ENCODE results near the gene TSKS.
A peak's percentile ranks its signal among the peaks of the same experiment; 100 is the strongest.
"Not testable (repeated sequence)": the region's sequence is repeated elsewhere in the genome, so short reads cannot be mapped to it uniquely, and the experiment has no call there.

The TSKS gene

DNA sequence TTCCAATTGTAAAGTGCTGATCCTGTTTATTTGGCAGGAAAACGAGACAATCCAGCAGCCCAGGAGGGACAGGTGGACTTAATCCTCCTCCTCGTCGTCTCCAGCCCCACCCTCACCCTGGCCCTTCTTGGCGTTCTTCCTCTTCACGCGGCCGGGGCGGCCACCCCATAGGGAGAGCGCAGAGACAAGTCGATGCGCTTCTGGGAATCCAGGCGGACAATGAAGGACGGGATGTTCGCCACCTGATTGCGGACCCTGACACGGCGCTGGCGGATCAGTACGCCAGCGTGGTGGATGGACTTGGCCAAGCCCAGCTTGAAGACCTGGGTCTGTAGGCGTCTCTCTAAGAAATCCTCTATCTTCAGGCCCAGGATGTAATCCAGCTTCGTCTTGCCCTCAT is 43.7 kb downstream of the TSKS start:
- H2AFZ ChIP-seq (ENCODE audit: low read length); H2BK120ac ChIP-seq (ENCODE audit: low read depth, low read length); H3K27me3 ChIP-seq (ENCODE audit: control insufficient read depth in 3 of 3, insufficient read depth in 3 of 3, low read depth in 1 of 3, low read length in 3 of 3); H3K27ac ChIP-seq (replicated peaks; ENCODE audit: low read length); H4K91ac ChIP-seq (ENCODE audit: low read depth, low read length, poor library complexity); H3K9ac ChIP-seq (ENCODE audit: low read depth, low read length, poor library complexity); H3K79me1 ChIP-seq (ENCODE audit: low read depth, low read length); DNase-seq (ENCODE audit: low spot score); H3K4me3 ChIP-seq (ENCODE audit: low read length in 2 of 2); H3K14ac ChIP-seq (ENCODE audit: low read length); H4K8ac ChIP-seq (ENCODE audit: low read depth, low read length); H3K4ac ChIP-seq (ENCODE audit: low read length); H2BK5ac ChIP-seq (ENCODE audit: low read length); H2AK5ac ChIP-seq (ENCODE audit: low read depth, low read length); H3K4me2 ChIP-seq (ENCODE audit: insufficient read depth, low read length, poor library complexity, severe bottlenecking); H3K23ac ChIP-seq (ENCODE audit: low read depth, low read length, poor library complexity); H3K4me1 ChIP-seq (ENCODE audit: control insufficient read depth in 2 of 2, insufficient read depth in 1 of 2, low read depth in 1 of 2, low read length in 2 of 2); H3K9me3 ChIP-seq (replicated peaks in 1 of 2; ENCODE audit: control insufficient read depth in 2 of 2, insufficient read depth in 1 of 2, low read depth in 1 of 2, low read length in 2 of 2); H2BK15ac ChIP-seq (ENCODE audit: low read length); H3K36me3 ChIP-seq (replicated peaks in 1 of 2; ENCODE audit: control insufficient read depth in 2 of 2, insufficient read depth in 2 of 2, low read length in 2 of 2); H2BK12ac ChIP-seq (ENCODE audit: low read length): not testable (repeated sequence)
- peak overlapping the region; percentile 11 for H3K18ac ChIP-seq (ENCODE audit: low read length)
- WGBS, 2 donors (ENCODE audit: extremely low coverage in 2 of 2, insufficient read length in 2 of 2, insufficient replicate concordance in 1 of 2): no CpG with 5 or more reads among the region's 22 CpGs

GRCh38 chr19:49718991-49719390 is 44.1 kb downstream of the TSKS start:
- no peak overlapping the region for H3K4me2 ChIP-seq (ENCODE audit: insufficient read depth, low read length, poor library complexity, severe bottlenecking)
- no peak overlapping the region for H3K14ac ChIP-seq (ENCODE audit: low read length)
- H3K4me3 ChIP-seq (ENCODE audit: low read length in 2 of 2): no peak overlapping the region
- no peak overlapping the region for H2BK15ac ChIP-seq (ENCODE audit: low read length)
- H2BK5ac ChIP-seq (ENCODE audit: low read length): no peak overlapping the region
- no CpG with 5 or more reads among the region's 6 CpGs for WGBS, 2 donors (ENCODE audit: extremely low coverage in 2 of 2, insufficient read length in 2 of 2, insufficient replicate concordance in 1 of 2)
- no peak overlapping the region for H3K9ac ChIP-seq (ENCODE audit: low read depth, low read length, poor library complexity)
- H3K36me3 ChIP-seq (replicated peaks in 1 of 2; ENCODE audit: control insufficient read depth in 2 of 2, insufficient read depth in 2 of 2, low read length in 2 of 2): peaks cover 0 to 3% of the 10 kb centered on the region in 2 donors
- DNase-seq (ENCODE audit: low spot score): no peak
- no peak overlapping the region for H2AK5ac ChIP-seq (ENCODE audit: low read depth, low read length)
- H2BK120ac ChIP-seq (ENCODE audit: low read depth, low read length): no peak overlapping the region
- H3K27ac ChIP-seq (replicated peaks; ENCODE audit: low read length): no peak overlapping the region
- H2AFZ ChIP-seq (ENCODE audit: low read length): peak overlapping the region; percentile 53
- no peaks in the 10 kb centered on the region for H3K79me1 ChIP-seq (ENCODE audit: low read depth, low read length)
- no peaks in the 10 kb centered on the region for H3K4me1 ChIP-seq (ENCODE audit: control insufficient read depth in 2 of 2, insufficient read depth in 1 of 2, low read depth in 1 of 2, low read length in 2 of 2)
- no peak overlapping the region for H4K8ac ChIP-seq (ENCODE audit: low read depth, low read length)
- no peaks in the 10 kb centered on the region for H3K27me3 ChIP-seq (ENCODE audit: control insufficient read depth in 3 of 3, insufficient read depth in 3 of 3, low read depth in 1 of 3, low read length in 3 of 3)
- H3K4ac ChIP-seq (ENCODE audit: low read length): no peak overlapping the region
- no peak overlapping the region for H3K23ac ChIP-seq (ENCODE audit: low read depth, low read length, poor library complexity)
- no peak overlapping the region for H2BK12ac ChIP-seq (ENCODE audit: low read length)
- no peak overlapping the region for H4K91ac ChIP-seq (ENCODE audit: low read depth, low read length, poor library complexity)
- H3K9me3 ChIP-seq (replicated peaks in 1 of 2; ENCODE audit: control insufficient read depth in 2 of 2, insufficient read depth in 1 of 2, low read depth in 1 of 2, low read length in 2 of 2): peaks cover 0 to 2% of the 10 kb centered on the region in 2 donors
- H3K18ac ChIP-seq (ENCODE audit: low read length): no peak overlapping the region

GRCh38 chr19:49718511-49718910 is 44.6 kb downstream of the TSKS start:
- H3K4me3 ChIP-seq (ENCODE audit: low read length in 2 of 2): no peak overlapping the region
- H3K4me2 ChIP-seq (ENCODE audit: insufficient read depth, low read length, poor library complexity, severe bottlenecking): no peak overlapping the region
- no peak overlapping the region for H2BK120ac ChIP-seq (ENCODE audit: low read depth, low read length)
- no peaks in the 10 kb centered on the region for H3K79me1 ChIP-seq (ENCODE audit: low read depth, low read length)
- no peak overlapping the region for H3K9ac ChIP-seq (ENCODE audit: low read depth, low read length, poor library complexity)
- H3K27ac ChIP-seq (replicated peaks; ENCODE audit: low read length): no peak overlapping the region
- H3K4ac ChIP-seq (ENCODE audit: low read length): no peak overlapping the region
- no peak overlapping the region for H2BK15ac ChIP-seq (ENCODE audit: low read length)
- no peaks in the 10 kb centered on the region for H3K27me3 ChIP-seq (ENCODE audit: control insufficient read depth in 3 of 3, insufficient read depth in 3 of 3, low read depth in 1 of 3, low read length in 3 of 3)
- H3K4me1 ChIP-seq (ENCODE audit: control insufficient read depth in 2 of 2, insufficient read depth in 1 of 2, low read depth in 1 of 2, low read length in 2 of 2): no peaks in the 10 kb centered on the region
- H3K23ac ChIP-seq (ENCODE audit: low read depth, low read length, poor library complexity): no peak overlapping the region
- no peak overlapping the region for H3K18ac ChIP-seq (ENCODE audit: low read length)
- H2AFZ ChIP-seq (ENCODE audit: low read length): peak overlapping the region; percentile 53
- H2BK5ac ChIP-seq (ENCODE audit: low read length): no peak overlapping the region
- H4K8ac ChIP-seq (ENCODE audit: low read depth, low read length): no peak overlapping the region
- H3K36me3 ChIP-seq (replicated peaks in 1 of 2; ENCODE audit: control insufficient read depth in 2 of 2, insufficient read depth in 2 of 2, low read length in 2 of 2): peaks cover 3 to 6% of the 10 kb centered on the region in 2 donors
- no peak overlapping the region for H4K91ac ChIP-seq (ENCODE audit: low read depth, low read length, poor library complexity)
- no peak for DNase-seq (ENCODE audit: low spot score)
- H3K9me3 ChIP-seq (replicated peaks in 1 of 2; ENCODE audit: control insufficient read depth in 2 of 2, insufficient read depth in 1 of 2, low read depth in 1 of 2, low read length in 2 of 2): peaks cover 0 to 4% of the 10 kb centered on the region in 2 donors
- H2AK5ac ChIP-seq (ENCODE audit: low read depth, low read length): no peak overlapping the region
- no peak overlapping the region for H3K14ac ChIP-seq (ENCODE audit: low read length)
- WGBS, 2 donors (ENCODE audit: extremely low coverage in 2 of 2, insufficient read length in 2 of 2, insufficient replicate concordance in 1 of 2): no CpG with 5 or more reads among the region's 8 CpGs
- no peak overlapping the region for H2BK12ac ChIP-seq (ENCODE audit: low read length)

DNA sequence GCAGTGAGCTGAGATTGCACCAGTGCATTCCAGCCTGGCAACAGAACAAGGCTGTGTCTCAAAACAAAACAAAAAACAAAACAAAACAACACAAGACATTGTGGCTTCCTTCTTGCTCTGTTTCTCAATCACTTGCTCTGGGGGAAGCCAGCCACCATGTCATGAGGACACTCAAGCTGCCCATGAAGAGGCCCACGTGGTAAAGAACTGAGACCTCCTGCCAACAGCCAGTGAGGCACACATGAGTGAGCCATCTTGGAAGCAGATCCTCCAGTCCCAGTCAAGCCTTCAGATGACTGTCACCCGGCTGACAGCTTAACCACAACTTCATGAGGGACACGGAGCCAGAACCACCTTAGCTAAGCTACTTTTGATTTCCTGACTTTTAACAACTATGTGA is 47.0 kb downstream of the TSKS start:
- H2BK15ac ChIP-seq (ENCODE audit: low read length): no peak overlapping the region
- H3K79me1 ChIP-seq (ENCODE audit: low read depth, low read length): peaks cover 4% of the 10 kb centered on the region
- H2AFZ ChIP-seq (ENCODE audit: low read length): no peak overlapping the region
- no CpG with 5 or more reads among the region's 3 CpGs for WGBS, 2 donors (ENCODE audit: extremely low coverage in 2 of 2, insufficient read length in 2 of 2, insufficient replicate concordance in 1 of 2)
- no peak overlapping the region for H4K8ac ChIP-seq (ENCODE audit: low read depth, low read length)
- no peak overlapping the region for H3K4me2 ChIP-seq (ENCODE audit: insufficient read depth, low read length, poor library complexity, severe bottlenecking)
- H2BK120ac ChIP-seq (ENCODE audit: low read depth, low read length): no peak overlapping the region
- no peak overlapping the region for H3K4me3 ChIP-seq (ENCODE audit: low read length in 2 of 2)
- H4K91ac ChIP-seq (ENCODE audit: low read depth, low read length, poor library complexity): no peak overlapping the region
- no peak overlapping the region for H3K23ac ChIP-seq (ENCODE audit: low read depth, low read length, poor library complexity)
- H3K27me3 ChIP-seq (ENCODE audit: control insufficient read depth in 3 of 3, insufficient read depth in 3 of 3, low read depth in 1 of 3, low read length in 3 of 3): peaks cover 0 to 3% (median 0%) of the 10 kb centered on the region in 3 experiments
- H3K18ac ChIP-seq (ENCODE audit: low read length): no peak overlapping the region
- no peak for DNase-seq (ENCODE audit: low spot score)
- no peak overlapping the region for H3K14ac ChIP-seq (ENCODE audit: low read length)
- H2BK12ac ChIP-seq (ENCODE audit: low read length): no peak overlapping the region
- H3K9me3 ChIP-seq (replicated peaks in 1 of 2; ENCODE audit: control insufficient read depth in 2 of 2, insufficient read depth in 1 of 2, low read depth in 1 of 2, low read length in 2 of 2): peaks cover 0 to 7% of the 10 kb centered on the region in 2 donors
- no peak overlapping the region for H2BK5ac ChIP-seq (ENCODE audit: low read length)
- no peak overlapping the region for H3K4ac ChIP-seq (ENCODE audit: low read length)
- H3K4me1 ChIP-seq (ENCODE audit: control insufficient read depth in 2 of 2, insufficient read depth in 1 of 2, low read depth in 1 of 2, low read length in 2 of 2): no peaks in the 10 kb centered on the region
- no peak overlapping the region for H3K9ac ChIP-seq (ENCODE audit: low read depth, low read length, poor library complexity)
- H3K36me3 ChIP-seq (replicated peaks in 1 of 2; ENCODE audit: control insufficient read depth in 2 of 2, insufficient read depth in 2 of 2, low read length in 2 of 2): peaks cover 13 to 14% of the 10 kb centered on the region in 2 donors
- no peak overlapping the region for H2AK5ac ChIP-seq (ENCODE audit: low read depth, low read length)
- no peak overlapping the region for H3K27ac ChIP-seq (replicated peaks; ENCODE audit: low read length)
